ENCODE results near the gene NET1.
"Not testable (repeated sequence)": the region's sequence is repeated elsewhere in the genome, so short reads cannot be mapped to it uniquely, and the experiment has no call there.

NET1 gene

DNA sequence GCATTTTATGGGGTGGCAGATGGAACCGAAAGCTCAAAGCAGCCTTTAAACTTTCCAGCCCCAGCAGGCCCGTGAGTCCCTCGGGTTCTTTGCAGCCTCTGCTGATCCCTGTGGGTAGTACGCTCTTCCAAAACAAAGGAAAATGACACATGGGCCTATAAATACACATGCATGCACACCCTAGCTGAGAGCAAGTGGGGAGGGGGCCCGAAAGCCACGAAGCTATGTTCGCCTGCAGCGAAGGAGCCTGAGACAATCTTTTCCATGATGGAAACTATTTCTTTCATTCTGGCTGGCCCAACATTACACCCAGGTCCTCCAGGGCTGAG is 54.8 kb downstream of the NET1 start:
- Histone ChIP-seq H3K27me3 (ENCODE audit: low read depth) (no peaks in the 10 kb centered on the region), H3K4me3 (no peak overlapping the region), H3K36me3 (replicated peaks) (no peaks in the 10 kb centered on the region), H3K9me3 (no peaks in the 10 kb centered on the region; the same call in 1 of the 2 replicates), H3K4me1 (no peaks in the 10 kb centered on the region)
- in situ Hi-C loops (cut with MboI; ENCODE audit: low sequenced_read_pairs) = no loop called here
- no peak for DNase-seq (ENCODE audit: low spot score in 2 of 2)

DNA sequence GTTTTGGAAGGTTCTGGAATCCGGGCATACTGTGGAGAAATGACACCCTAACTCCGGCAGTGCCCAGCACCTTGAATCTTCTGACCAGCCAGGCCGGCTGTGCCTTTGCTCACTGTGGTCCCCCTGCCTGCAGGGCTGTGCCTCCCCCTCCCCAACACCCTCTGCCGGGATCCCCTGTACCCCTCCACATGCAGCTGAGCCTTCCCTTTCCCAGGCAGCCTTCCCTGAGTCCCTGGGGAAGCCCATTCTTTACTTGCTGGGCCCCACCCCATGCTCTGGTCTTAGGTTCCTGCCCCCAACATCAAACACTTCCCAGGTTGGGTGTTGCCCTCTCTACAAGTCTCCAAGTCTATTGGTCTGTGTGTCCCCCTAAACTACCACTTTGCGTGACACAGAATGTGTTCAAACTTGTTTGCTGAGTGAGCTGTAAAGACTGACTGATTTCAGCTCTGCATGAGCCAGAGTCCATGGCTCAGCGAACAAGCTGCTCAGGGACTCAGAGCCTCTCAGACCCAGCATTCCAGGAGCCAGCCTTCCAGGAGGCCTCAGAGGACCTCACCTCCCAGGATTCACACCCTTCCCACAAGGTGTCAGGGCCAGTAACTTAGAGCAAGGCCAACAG is 55.4 kb downstream of the NET1 start:
- Histone ChIP-seq H3K9me3 (no peaks in the 10 kb centered on the region; the same call in 1 of the 2 replicates), H3K36me3 (replicated peaks) (no peaks in the 10 kb centered on the region), H3K27me3 (ENCODE audit: low read depth) (no peaks in the 10 kb centered on the region), H3K4me1 (no peaks in the 10 kb centered on the region), H3K4me3 (no peak overlapping the region)
- in situ Hi-C loops (cut with MboI; ENCODE audit: low sequenced_read_pairs) = no loop called here
- DNase-seq (ENCODE audit: low spot score in 2 of 2) = no peak

DNA sequence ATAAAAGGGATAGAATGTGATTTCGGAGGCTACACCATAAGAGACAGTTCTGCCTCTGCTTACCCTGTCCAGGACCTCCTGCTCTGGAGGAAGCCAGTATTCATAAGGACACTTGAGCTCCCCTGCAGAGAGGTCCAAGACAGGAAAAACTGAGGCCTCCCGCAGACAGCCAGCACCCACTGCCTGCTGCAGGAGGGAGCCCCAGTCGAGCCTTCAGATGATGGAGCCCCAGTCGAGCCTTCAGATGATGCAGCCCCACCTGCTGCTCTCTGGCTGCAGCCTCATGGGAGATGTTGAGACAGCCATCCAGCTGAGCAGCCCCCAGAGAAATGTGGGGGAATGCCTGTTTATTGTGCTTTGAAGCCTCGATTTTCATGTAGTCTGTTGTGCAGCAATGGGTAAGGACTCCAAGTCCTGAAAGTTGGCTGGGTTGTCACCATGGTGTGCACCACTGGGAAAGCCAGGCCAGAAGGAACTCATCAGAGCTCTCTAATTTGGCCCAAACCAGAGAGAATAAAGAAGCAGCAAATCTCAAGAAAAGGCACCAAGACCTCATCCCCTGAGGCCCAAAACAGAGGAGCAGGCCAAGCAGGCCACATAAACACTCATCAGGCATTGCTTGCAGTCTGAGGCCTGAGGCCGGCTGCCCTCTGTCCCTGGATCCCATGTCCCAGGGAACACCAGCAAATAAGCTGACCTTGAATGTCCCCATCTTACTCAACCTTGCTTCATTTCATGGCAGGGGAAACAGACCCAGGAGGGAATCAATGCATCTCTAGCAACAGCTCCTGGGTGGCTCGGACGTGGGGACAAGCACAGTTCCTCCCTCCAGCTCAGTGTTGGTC is 56.1 kb downstream of the NET1 start:
- Histone ChIP-seq H3K36me3 (replicated peaks) (no peaks in the 10 kb centered on the region), H3K4me3 (no peak overlapping the region)

DNA sequence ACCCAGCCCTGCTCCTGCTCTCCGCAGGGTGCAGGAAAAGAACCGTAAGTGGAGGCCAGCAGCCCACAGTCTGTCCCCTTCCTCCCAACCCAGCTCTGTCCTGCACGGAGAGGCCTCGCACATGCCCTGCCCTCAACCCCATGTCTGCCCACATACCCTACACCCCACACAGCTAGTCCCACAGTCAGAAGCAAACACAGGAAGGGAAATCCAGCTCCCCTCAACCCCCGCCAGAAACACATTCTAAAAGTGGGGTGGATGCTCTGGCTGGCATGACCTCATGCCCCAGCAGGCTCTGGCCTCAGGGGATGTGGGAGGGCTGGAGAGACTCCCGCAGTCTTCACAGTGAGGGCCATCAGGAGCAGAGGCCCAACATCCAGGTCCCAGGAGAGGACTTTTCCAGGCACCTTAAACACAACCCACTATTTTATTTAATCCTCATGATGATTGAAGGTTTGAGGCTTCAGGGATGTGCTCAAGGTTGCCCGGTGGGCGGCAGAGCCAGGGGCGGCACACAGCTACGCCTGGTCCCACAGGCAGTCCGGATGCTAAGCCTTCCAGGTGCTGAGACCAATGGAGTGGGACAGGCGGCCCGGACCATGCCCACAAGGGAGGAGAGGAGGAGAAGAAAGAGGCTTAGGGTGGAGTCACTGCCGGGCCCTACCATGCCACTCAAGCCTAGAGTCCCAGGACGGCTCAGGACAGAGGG is 57.1 kb downstream of the NET1 start:
- no peak overlapping the region for H3K4me3 ChIP-seq
- no peaks in the 10 kb centered on the region for H3K27me3 ChIP-seq (ENCODE audit: low read depth)
- no peak for DNase-seq (ENCODE audit: low spot score in 2 of 2)
- in situ Hi-C loops (cut with MboI; ENCODE audit: low sequenced_read_pairs) = no loop called here
- no peaks in the 10 kb centered on the region for H3K4me1 ChIP-seq
- no peaks in the 10 kb centered on the region for H3K36me3 ChIP-seq (replicated peaks)
- no peaks in the 10 kb centered on the region; the same call in 1 of the 2 replicates for H3K9me3 ChIP-seq

More for the DNA sequence above, 56.1 kb downstream of the NET1 start:
- Histone ChIP-seq H3K4me1 (no peaks in the 10 kb centered on the region), H3K9me3 (no peaks in the 10 kb centered on the region; the same call in 1 of the 2 replicates), H3K27me3 (ENCODE audit: low read depth) (no peaks in the 10 kb centered on the region)
- DNase-seq (ENCODE audit: low spot score in 2 of 2) = no peak
- in situ Hi-C loops (cut with MboI; ENCODE audit: low sequenced_read_pairs) = no loop called here

- no peaks in the 10 kb centered on the region for H3K4me1 ChIP-seq
- no peak overlapping the region for H3K4me3 ChIP-seq
- no peaks in the 10 kb centered on the region; the same call in 1 of the 2 replicates for H3K9me3 ChIP-seq
- in situ Hi-C loops (cut with MboI; ENCODE audit: low sequenced_read_pairs) = no loop called here
- DNase-seq (ENCODE audit: low spot score in 2 of 2) = no peak
- no peaks in the 10 kb centered on the region for H3K36me3 ChIP-seq (replicated peaks)
- H3K27me3 ChIP-seq (ENCODE audit: low read depth) = no peaks in the 10 kb centered on the region
Observed at GRCh38 chr10:5470062-5470751, 57.9 kb downstream of the NET1 start.

DNA sequence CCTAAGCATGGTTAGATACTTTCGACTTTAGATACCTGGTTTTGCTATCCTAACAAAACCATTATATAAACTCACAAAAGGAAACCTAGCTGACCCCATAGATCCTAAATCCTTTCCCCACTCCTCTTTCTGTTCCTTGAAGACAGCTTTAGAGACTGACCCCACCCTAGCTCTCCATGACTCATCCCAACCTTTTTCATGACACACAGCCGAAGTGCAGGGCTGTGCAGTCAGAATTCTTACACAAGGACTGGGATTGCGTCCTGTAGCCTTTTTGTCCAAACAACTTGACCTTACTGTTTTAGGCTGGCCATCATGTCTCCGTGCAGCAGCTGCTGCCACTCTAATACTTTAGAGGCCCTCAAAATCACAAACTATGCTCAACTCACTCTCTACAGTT is 62.3 kb downstream of the NET1 start:
- H3K4me1 ChIP-seq; in situ Hi-C loops (cut with MboI; ENCODE audit: low sequenced_read_pairs): not testable (repeated sequence)

GRCh38 chr10:5475088-5475487 is 62.7 kb downstream of the NET1 start:
- H3K4me1 ChIP-seq; H3K4me3 ChIP-seq; H3K36me3 ChIP-seq (replicated peaks); H3K27me3 ChIP-seq (ENCODE audit: low read depth); H3K9me3 ChIP-seq; DNase-seq (ENCODE audit: low spot score in 2 of 2); in situ Hi-C loops (cut with MboI; ENCODE audit: low sequenced_read_pairs): not testable (repeated sequence)

More for the DNA sequence above, 62.3 kb downstream of the NET1 start:
- H3K4me3 ChIP-seq; DNase-seq (ENCODE audit: low spot score in 2 of 2); H3K36me3 ChIP-seq (replicated peaks); H3K27me3 ChIP-seq (ENCODE audit: low read depth); H3K9me3 ChIP-seq: not testable (repeated sequence)

DNA sequence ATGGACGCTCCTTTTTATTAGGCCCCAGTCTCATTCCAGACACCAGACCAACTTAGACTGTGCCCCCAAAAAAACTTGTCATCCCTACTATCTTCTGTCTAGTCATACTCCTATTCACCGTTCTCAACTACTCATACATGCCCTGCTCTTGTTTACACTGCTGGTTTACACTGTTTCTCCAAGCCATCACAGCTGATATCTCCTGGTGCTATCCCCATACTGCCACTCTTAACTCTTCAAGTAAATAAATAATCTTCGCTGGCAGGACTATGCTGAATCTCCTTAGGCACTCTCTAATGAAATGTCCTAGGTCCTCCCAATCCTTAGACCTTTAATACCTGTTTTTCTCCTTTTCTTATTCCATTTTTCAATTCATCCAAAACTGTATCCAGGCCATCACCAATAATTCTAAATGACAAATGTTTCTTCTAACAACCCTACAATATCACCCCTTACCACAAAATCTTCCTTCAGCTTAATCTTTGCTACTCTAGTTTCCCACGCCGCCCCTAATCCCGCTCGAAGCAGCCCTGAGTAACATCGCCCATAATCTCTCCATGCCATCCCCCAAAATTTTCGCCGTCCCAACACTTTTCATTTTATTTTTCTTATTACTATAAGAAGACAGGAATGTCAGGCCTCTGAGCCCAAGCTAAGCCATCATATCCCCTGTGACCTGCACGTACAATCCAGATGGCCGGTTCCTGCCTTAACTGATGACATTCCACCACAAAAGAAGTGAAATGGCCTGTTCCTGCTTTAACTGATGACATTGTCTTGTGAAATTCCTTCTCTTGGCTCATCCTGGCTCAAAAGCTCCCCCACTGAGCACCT is 63.8 kb downstream of the NET1 start:
- H3K27me3 ChIP-seq (ENCODE audit: low read depth); H3K4me1 ChIP-seq; H3K9me3 ChIP-seq; H3K4me3 ChIP-seq; DNase-seq (ENCODE audit: low spot score in 2 of 2); H3K36me3 ChIP-seq (replicated peaks); in situ Hi-C loops (cut with MboI; ENCODE audit: low sequenced_read_pairs): not testable (repeated sequence)

GRCh38 chr10:5476918-5477525 is 64.7 kb downstream of the NET1 start:
- in situ Hi-C loops (cut with MboI; ENCODE audit: low sequenced_read_pairs) = no loop called here
- no peaks in the 10 kb centered on the region for H3K27me3 ChIP-seq (ENCODE audit: low read depth)
- no peak overlapping the region for H3K4me3 ChIP-seq
- H3K36me3 ChIP-seq (replicated peaks) = no peaks in the 10 kb centered on the region
- no peak for DNase-seq (ENCODE audit: low spot score in 2 of 2)
- no peaks in the 10 kb centered on the region for H3K4me1 ChIP-seq
- H3K9me3 ChIP-seq = no peaks in the 10 kb centered on the region; the same call in 1 of the 2 replicates

GRCh38 chr10:5477948-5478693 is 65.8 kb downstream of the NET1 start:
- H3K27me3 ChIP-seq (ENCODE audit: low read depth) = no peaks in the 10 kb centered on the region
- H3K4me3 ChIP-seq = no peak overlapping the region
- no peak for DNase-seq (ENCODE audit: low spot score in 2 of 2)
- no peaks in the 10 kb centered on the region for H3K4me1 ChIP-seq
- in situ Hi-C loops (cut with MboI; ENCODE audit: low sequenced_read_pairs) = no loop called here
- no peaks in the 10 kb centered on the region for H3K36me3 ChIP-seq (replicated peaks)
- H3K9me3 ChIP-seq = no peaks in the 10 kb centered on the region; the same call in 1 of the 2 replicates

- Histone ChIP-seq H3K36me3 (replicated peaks) (no peaks in the 10 kb centered on the region), H3K9me3 (no peaks in the 10 kb centered on the region; the same call in 1 of the 2 replicates), H3K4me1 (no peaks in the 10 kb centered on the region), H3K27me3 (ENCODE audit: low read depth) (no peaks in the 10 kb centered on the region), H3K4me3 (no peak overlapping the region)
- in situ Hi-C loops (cut with MboI; ENCODE audit: low sequenced_read_pairs) = no loop called here
- DNase-seq (ENCODE audit: low spot score in 2 of 2) = no peak
Observed at GRCh38 chr10:5478694-5479305, 66.4 kb downstream of the NET1 start.

All from HAP-1 (cell line).